ENCODE results near the gene PMEPA1.

GRCh38 chr20:57690525-57690924 is 19.3 kb downstream of the PMEPA1 start:
- no peak for TF ChIP-seq CTCF (conservative IDR thresholded peaks at IDR 0.05)
- TF ChIP-seq EZH2 (IDR thresholded peaks at IDR 0.05; ENCODE audit: low read depth): no peak
